DND-41 (cell line): ENCODE data around the gene RNASE12.

Experiments
- ATAC-seq: fragments of 200-7000 bp; cut with Tn5 transposase; 3 replicates; pipeline ENCODE4 v1.9.1; 2021; ENCODE audit warnings: low read depth; ENCODE audit not compliant: insufficient read depth
- DNase-seq: peaks from one replicate; pipeline ENCODE4 v3.0.0-alpha.2; 2020
- H2AFZ ChIP-seq: 2 replicates; pipeline ENCODE4 v1.6.0; 2012; ENCODE audit warnings: low read depth, low read length
- H3K27ac ChIP-seq: 2 replicates; pipeline ENCODE4 v1.5.1; 2012; ENCODE audit warnings: low read length, inconsistent platforms
- H3K27me3 ChIP-seq: fragments of 200-600 bp; sonication (generic); 2 replicates; pipeline ENCODE4 v1.6.0; 2012; ENCODE audit warnings: low read length, mild to moderate bottlenecking, inconsistent platforms; ENCODE audit not compliant: insufficient read depth, poor library complexity
- H3K36me3 ChIP-seq: 2 replicates; pipeline ENCODE4 v1.5.1; 2012; ENCODE audit warnings: low read length, inconsistent platforms; ENCODE audit not compliant: insufficient read depth
- H3K4me1 ChIP-seq: 2 replicates; pipeline ENCODE4 v1.5.1; 2012; ENCODE audit warnings: mild to moderate bottlenecking, low read length; ENCODE audit not compliant: insufficient read depth
- H3K4me2 ChIP-seq: 2 replicates; pipeline ENCODE4 v1.6.0; 2012; ENCODE audit warnings: mild to moderate bottlenecking, moderate library complexity, low read length, inconsistent platforms; ENCODE audit not compliant: insufficient read depth
- H3K4me3 ChIP-seq, 2 experiments: fragments of 200-600 bp in 1 of 2; shearing (Covaris generic) in 1 of 2; 2 replicates each; pipeline ENCODE4 v1.5.1; 2012 to 2016; ENCODE audit warnings: inconsistent platforms in 2 of 2, low read length in 2 of 2, mild to moderate bottlenecking in 2 of 2, low read depth in 1 of 2, moderate library complexity in 1 of 2
- H3K79me2 ChIP-seq: 2 replicates; pipeline ENCODE4 v1.6.0; 2012; ENCODE audit warnings: low read length, inconsistent platforms; ENCODE audit not compliant: insufficient read depth
- H3K9ac ChIP-seq: 2 replicates; pipeline ENCODE4 v1.6.0; 2012; ENCODE audit warnings: low read depth, mild to moderate bottlenecking, inconsistent platforms, low read length, moderate library complexity
- H3K9me3 ChIP-seq: 2 replicates; pipeline ENCODE4 v1.5.1; 2012; ENCODE audit warnings: low read length, moderate library complexity, mild to moderate bottlenecking, inconsistent platforms; ENCODE audit not compliant: insufficient read depth, severe bottlenecking
- H4K20me1 ChIP-seq: 2 replicates; pipeline ENCODE4 v1.6.0; 2012; ENCODE audit warnings: low read length; ENCODE audit not compliant: insufficient read depth
- CTCF ChIP-seq: IDR thresholded peaks from 2 replicates; pipeline ENCODE4 v1.5.1; 2012; ENCODE audit warnings: borderline replicate concordance, low read length, moderate library complexity, mild to moderate bottlenecking; ENCODE audit not compliant: poor library complexity, severe bottlenecking; ENCODE audit errors: extremely low read depth
- EZH2 ChIP-seq: IDR thresholded peaks from 3 replicates; pipeline ENCODE4 v1.6.1; 2012; ENCODE audit warnings: borderline replicate concordance, low read depth, mild to moderate bottlenecking, moderate library complexity, low read length, inconsistent platforms; ENCODE audit not compliant: severe bottlenecking

RNASE12 gene

GRCh38 chr14:20563971-20564370 lies 27.2 kb downstream of the RNASE12 start:
- Histone ChIP-seq H3K27me3 (peaks cover 7% of the 10 kb centered on the region), H3K9ac (no peak overlapping the region), H3K27ac (no peak overlapping the region), H4K20me1 (no peaks in the 10 kb centered on the region), H3K4me1 (no peaks in the 10 kb centered on the region), H3K4me2 (no peak overlapping the region), H2AFZ (no peak overlapping the region), H3K79me2 (no peaks in the 10 kb centered on the region), H3K9me3 (no peaks in the 10 kb centered on the region), H3K4me3 (no peak overlapping the region), H3K36me3 (no peaks in the 10 kb centered on the region)
- no peak for DNase-seq
- ATAC-seq = no peak
- TF ChIP-seq EZH2 = no peak
- no peak for TF ChIP-seq CTCF

- Histone ChIP-seq H2AFZ (no peak within 1 kb of the TSS), H3K27ac (no peak within 1 kb of the TSS), H3K4me1 (no peaks in the 10 kb centered on the region), H3K36me3 (no peaks in the 10 kb centered on the region), H4K20me1 (no peaks in the 10 kb centered on the region), H3K4me2 (no peak within 1 kb of the TSS), H3K27me3 (peaks cover 7% of the 10 kb centered on the region), H3K79me2 (no peaks in the 10 kb centered on the region), H3K9ac (no peak within 1 kb of the TSS), H3K4me3 (no peak within 1 kb of the TSS), H3K9me3 (no peaks in the 10 kb centered on the region)
- TF ChIP-seq CTCF = no peak
- no peak for TF ChIP-seq EZH2
- no peak for DNase-seq
- no peak for ATAC-seq
Observed at GRCh38 chr14:20560961-20561360, 30.2 kb downstream of the RNASE12 start, which contains the start of gene RNASE9. Gene RNASE9 (minus strand): TSS chr14:20561047.

- Histone ChIP-seq H3K4me3 (no peak overlapping the region), H3K4me2 (no peak overlapping the region), H3K4me1 (no peaks in the 10 kb centered on the region), H3K36me3 (no peaks in the 10 kb centered on the region), H3K9me3 (no peaks in the 10 kb centered on the region), H3K27ac (no peak overlapping the region), H3K79me2 (no peaks in the 10 kb centered on the region), H2AFZ (no peak overlapping the region), H3K9ac (no peak overlapping the region), H3K27me3 (peaks cover 6% of the 10 kb centered on the region), H4K20me1 (no peaks in the 10 kb centered on the region)
- ATAC-seq = no peak
- TF ChIP-seq CTCF (no peak), EZH2 (no peak)
- DNase-seq = no peak
Observed at GRCh38 chr14:20559461-20559904, 31.7 kb downstream of the RNASE12 start.

GRCh38 chr14:20557212-20557542 lies 34.0 kb downstream of the RNASE12 start:
- H2AFZ ChIP-seq = no peak overlapping the region
- TF ChIP-seq EZH2 (no peak), CTCF (no peak)
- H3K4me2 ChIP-seq = no peak overlapping the region
- ATAC-seq = no peak
- no peaks in the 10 kb centered on the region for H3K9me3 ChIP-seq
- H3K36me3 ChIP-seq = no peaks in the 10 kb centered on the region
- no peak overlapping the region for H3K9ac ChIP-seq
- no peaks in the 10 kb centered on the region for H3K79me2 ChIP-seq
- no peak overlapping the region for H3K4me3 ChIP-seq
- H4K20me1 ChIP-seq = no peaks in the 10 kb centered on the region
- no peak for DNase-seq
- H3K4me1 ChIP-seq = no peaks in the 10 kb centered on the region
- H3K27me3 ChIP-seq = peaks cover 4% of the 10 kb centered on the region
- no peak overlapping the region for H3K27ac ChIP-seq
